ENCODE data around the gene RSU1. TPM values are rescaled to one million over a fixed set of nuclear protein-coding genes. Genes with fewer than 3 reads are reported as not detected.

The RSU1 gene
- total RNA-seq, 1 donor from 2014 or later: 37.3 TPM

DNA sequence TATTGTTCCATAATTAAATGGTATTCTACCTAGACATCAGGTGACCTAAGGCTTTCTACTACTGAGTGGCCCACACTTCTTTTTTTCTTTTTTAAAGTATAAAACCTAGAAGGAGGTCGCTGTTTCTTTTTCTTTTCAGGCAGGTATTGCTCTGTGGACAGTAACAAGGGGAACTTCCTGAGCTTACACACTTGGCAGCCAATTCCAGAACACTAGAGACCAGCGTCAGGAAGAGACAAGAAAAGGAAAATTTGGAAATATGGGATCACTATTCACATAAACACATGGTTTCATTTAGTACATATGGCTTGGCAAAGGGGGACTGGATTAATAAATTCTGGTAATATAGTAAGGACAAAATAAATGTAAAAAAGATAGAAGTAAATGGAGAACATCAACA, 141.9 kb downstream of the RSU1 start:
- TF ChIP-seq, protein P1, sequence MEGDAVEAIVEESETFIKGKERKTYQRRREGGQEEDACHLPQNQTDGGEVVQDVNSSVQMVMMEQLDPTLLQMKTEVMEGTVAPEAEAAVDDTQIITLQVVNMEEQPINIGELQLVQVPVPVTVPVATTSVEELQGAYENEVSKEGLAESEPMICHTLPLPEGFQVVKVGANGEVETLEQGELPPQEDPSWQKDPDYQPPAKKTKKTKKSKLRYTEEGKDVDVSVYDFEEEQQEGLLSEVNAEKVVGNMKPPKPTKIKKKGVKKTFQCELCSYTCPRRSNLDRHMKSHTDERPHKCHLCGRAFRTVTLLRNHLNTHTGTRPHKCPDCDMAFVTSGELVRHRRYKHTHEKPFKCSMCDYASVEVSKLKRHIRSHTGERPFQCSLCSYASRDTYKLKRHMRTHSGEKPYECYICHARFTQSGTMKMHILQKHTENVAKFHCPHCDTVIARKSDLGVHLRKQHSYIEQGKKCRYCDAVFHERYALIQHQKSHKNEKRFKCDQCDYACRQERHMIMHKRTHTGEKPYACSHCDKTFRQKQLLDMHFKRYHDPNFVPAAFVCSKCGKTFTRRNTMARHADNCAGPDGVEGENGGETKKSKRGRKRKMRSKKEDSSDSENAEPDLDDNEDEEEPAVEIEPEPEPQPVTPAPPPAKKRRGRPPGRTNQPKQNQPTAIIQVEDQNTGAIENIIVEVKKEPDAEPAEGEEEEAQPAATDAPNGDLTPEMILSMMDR (conservative IDR thresholded peaks at IDR 0.05): no peak
- H3K9me3 Mint-ChIP-seq: peaks cover 4% of the 10 kb centered on the region
- H3K36me3 Mint-ChIP-seq: peaks cover 3% of the 10 kb centered on the region
- H3K4me1 Mint-ChIP-seq (ENCODE audit: unreplicated experiment): peaks cover 7% of the 10 kb centered on the region
- no peak overlapping the region for H3K4me3 Mint-ChIP-seq
- no peak for DNase-seq (ENCODE audit: extremely low spot score, unreplicated experiment)
- no peak overlapping the region for H3K27ac Mint-ChIP-seq
- no peaks in the 10 kb centered on the region for H3K27me3 Mint-ChIP-seq

DNA sequence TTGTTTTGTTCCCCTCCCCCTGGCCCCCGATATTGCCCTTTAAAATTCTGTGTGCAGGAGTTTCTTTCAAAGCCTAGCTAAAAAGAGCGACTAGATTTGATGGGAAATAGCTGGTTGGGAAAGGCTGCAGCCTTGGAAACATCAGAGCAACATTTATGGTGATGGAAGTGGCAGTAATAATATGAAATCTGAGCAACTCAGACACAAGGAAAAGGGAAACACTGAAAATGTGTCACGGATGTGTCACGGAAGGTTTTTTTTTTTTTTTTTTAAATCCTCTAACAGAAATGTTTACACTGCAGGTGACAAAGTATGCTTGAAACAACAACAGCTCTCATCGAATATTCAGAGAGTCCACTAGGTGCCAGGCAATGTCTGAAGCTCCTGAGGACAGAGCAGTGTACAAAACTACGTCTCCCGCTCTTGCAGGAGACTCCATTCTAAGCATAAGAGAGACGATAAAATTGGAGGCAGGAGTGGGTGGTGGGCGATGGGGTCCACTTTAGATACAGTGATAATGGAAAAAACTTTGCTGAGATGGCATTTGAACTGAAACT, 143.0 kb downstream of the RSU1 start:
- no peak for DNase-seq (ENCODE audit: extremely low spot score, unreplicated experiment)
- Mint-ChIP-seq H3K4me3 (no peak overlapping the region), H3K9me3 (peaks cover 4% of the 10 kb centered on the region), H3K36me3 (peaks cover 3% of the 10 kb centered on the region), H3K27me3 (no peaks in the 10 kb centered on the region), H3K4me1 (ENCODE audit: unreplicated experiment) (peaks cover 7% of the 10 kb centered on the region), H3K27ac (no peak overlapping the region)
- TF ChIP-seq, protein P1 (conservative IDR thresholded peaks at IDR 0.05): no peak

DNA sequence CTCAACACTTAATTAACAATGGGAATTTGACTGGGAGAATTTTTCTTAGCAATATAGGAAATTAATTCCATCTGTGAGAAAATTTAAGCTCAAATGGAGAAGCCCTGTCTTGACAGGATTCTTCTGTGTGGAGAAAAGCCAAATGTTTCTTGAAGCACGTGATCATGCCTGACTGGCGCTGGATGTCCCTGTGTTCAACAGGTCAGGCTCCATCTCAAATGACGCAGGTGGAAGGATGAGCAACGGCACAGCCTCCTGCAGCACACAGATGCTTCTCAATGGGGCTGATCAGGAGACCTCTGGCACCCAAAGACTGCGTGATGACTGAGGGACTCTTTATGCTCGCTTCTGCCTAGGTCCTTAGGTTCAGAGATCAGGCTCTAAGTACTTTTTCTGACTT, 143.8 kb downstream of the RSU1 start:
- TF ChIP-seq, protein P1 (conservative IDR thresholded peaks at IDR 0.05): no peak
- Mint-ChIP-seq H3K4me3 (no peak overlapping the region), H3K27me3 (no peaks in the 10 kb centered on the region), H3K27ac (no peak overlapping the region), H3K36me3 (peaks cover 3% of the 10 kb centered on the region), H3K9me3 (peaks cover 4% of the 10 kb centered on the region), H3K4me1 (ENCODE audit: unreplicated experiment) (peaks cover 7% of the 10 kb centered on the region)
- no peak for DNase-seq (ENCODE audit: extremely low spot score, unreplicated experiment)

DNA sequence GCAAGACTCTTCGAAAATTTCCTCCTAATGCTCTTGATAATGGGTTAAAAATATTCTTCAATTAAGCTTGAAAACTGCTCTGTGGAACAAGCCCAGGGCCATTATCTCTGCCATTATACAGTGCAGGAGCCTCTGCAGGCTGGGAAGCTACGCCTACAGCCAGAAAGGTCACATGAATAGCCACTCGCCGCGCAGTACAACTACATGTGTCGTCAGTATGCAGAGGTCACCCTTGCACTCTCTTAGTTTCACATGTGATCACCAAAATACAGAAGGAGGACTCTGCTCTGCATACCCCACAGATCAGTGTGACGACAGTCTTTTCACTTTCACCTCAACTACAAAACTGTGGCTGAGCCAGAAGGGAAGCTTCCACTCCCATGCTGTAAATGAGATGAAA, 153.8 kb downstream of the RSU1 start:
- Mint-ChIP-seq H3K4me1 (ENCODE audit: unreplicated experiment) (no peaks in the 10 kb centered on the region), H3K27me3 (no peaks in the 10 kb centered on the region)

DNA sequence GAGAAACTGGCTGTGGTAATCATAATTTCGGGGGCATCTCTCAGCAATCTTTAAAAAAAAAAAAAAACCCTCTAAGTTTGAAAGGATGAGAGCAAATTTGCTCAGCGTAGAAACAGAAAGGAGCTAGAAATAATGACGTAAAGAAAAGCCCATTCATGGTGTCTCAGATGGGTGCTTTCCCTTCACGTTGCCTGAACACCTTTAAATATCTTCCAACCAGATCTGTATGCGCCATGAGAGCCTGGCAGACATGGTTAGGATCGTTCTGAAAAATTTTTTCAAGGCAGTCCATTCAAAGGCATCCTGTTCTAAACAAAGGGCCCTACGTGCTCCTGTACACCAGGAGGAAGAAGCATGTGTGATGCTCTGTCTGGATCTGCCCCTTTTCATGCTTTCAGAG, 154.3 kb downstream of the RSU1 start:
- no peaks in the 10 kb centered on the region for H3K36me3 Mint-ChIP-seq
- no peaks in the 10 kb centered on the region for H3K9me3 Mint-ChIP-seq
- no peak overlapping the region for H3K27ac Mint-ChIP-seq
- TF ChIP-seq, protein P1 (conservative IDR thresholded peaks at IDR 0.05): no peak
- H3K4me1 Mint-ChIP-seq (ENCODE audit: unreplicated experiment): no peaks in the 10 kb centered on the region
- no peaks in the 10 kb centered on the region for H3K27me3 Mint-ChIP-seq
- DNase-seq (ENCODE audit: extremely low spot score, unreplicated experiment): no peak
- no peak overlapping the region for H3K4me3 Mint-ChIP-seq

More for the DNA sequence above, 153.8 kb downstream of the RSU1 start:
- Mint-ChIP-seq H3K4me3 (no peak overlapping the region), H3K9me3 (no peaks in the 10 kb centered on the region), H3K27ac (no peak overlapping the region), H3K36me3 (no peaks in the 10 kb centered on the region)
- DNase-seq (ENCODE audit: extremely low spot score, unreplicated experiment): no peak
- TF ChIP-seq, protein P1 (conservative IDR thresholded peaks at IDR 0.05): no peak

DNA sequence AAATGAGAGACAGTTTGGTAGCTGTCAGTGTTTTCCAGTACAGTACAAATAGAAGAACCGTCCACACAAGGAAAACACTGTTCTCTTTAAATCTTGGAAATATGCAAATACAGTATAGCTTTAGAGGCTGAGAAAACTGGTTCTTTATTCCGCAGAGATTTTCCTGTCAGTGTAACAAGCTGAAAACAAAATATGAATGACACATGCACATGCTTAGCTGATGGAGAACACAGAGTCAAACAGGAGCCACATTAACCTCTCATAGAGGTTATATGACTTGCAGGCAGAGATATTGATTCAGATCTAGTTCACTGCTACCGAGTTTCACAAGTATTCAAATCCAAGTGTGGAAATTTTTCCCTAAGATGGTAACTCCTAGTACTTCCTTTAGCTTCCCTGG, 160.3 kb downstream of the RSU1 start:
- H3K9me3 Mint-ChIP-seq: no peaks in the 10 kb centered on the region

More for the DNA sequence above, 160.3 kb downstream of the RSU1 start:
- no peaks in the 10 kb centered on the region for H3K4me1 Mint-ChIP-seq (ENCODE audit: unreplicated experiment)
- H3K4me3 Mint-ChIP-seq: no peak overlapping the region
- H3K36me3 Mint-ChIP-seq: no peaks in the 10 kb centered on the region
- H3K27ac Mint-ChIP-seq: no peak overlapping the region
- H3K27me3 Mint-ChIP-seq: no peaks in the 10 kb centered on the region
- DNase-seq (ENCODE audit: extremely low spot score, unreplicated experiment): no peak
- TF ChIP-seq, protein P1 (conservative IDR thresholded peaks at IDR 0.05): no peak
